Ramos (cell line): ENCODE results near the gene NME7.

ENCODE experiments used
- in situ Hi-C: fragments of 300-500 bp; cut with MboI; formaldehyde crosslinking; loops from one replicate; pipeline ENCODE4 v1.14.3; 2022; ENCODE audit warnings: low sequenced_read_pairs; ENCODE audit not compliant: unreplicated experiment

The NME7 gene

DNA sequence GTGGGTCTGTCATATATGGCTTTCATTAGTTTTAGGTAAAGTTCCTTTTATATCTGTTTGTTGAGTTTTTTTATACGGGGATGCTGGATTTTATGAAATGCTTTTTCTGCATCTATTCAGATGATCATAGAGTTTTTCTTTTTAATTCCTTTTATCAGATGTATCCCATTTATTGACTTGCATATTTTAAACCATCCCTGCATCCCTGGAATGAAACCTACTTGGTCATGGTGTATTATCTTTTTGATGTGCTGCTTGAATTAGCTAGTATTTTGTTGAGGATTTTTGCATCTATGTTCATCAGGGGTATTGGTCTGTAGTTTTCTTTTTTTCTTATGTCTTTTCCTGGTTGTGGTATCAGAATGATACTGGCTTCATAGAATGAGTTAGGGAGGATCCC, 118.0 kb downstream of the NME7 start:
- in situ Hi-C loops = no loop called here

DNA sequence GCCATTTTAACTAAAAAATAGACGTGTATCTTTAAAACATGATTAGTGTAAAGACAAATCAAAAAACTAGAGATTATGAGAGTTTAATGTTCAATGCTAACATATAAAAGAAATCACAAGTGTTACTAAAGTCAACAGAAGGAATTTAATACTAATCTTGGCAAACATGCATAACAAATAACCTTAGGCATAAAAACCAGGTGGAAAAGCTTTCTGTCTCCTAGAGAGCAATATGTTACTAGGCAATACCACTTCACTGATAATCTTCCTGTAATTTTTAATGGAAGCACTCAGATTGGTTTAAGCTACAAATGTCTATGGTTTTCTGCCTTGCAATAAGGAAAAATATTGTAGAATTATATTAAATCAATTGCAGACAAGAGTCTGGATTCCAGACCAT, 121.9 kb downstream of the NME7 start:
- in situ Hi-C loops = no loop called here

DNA sequence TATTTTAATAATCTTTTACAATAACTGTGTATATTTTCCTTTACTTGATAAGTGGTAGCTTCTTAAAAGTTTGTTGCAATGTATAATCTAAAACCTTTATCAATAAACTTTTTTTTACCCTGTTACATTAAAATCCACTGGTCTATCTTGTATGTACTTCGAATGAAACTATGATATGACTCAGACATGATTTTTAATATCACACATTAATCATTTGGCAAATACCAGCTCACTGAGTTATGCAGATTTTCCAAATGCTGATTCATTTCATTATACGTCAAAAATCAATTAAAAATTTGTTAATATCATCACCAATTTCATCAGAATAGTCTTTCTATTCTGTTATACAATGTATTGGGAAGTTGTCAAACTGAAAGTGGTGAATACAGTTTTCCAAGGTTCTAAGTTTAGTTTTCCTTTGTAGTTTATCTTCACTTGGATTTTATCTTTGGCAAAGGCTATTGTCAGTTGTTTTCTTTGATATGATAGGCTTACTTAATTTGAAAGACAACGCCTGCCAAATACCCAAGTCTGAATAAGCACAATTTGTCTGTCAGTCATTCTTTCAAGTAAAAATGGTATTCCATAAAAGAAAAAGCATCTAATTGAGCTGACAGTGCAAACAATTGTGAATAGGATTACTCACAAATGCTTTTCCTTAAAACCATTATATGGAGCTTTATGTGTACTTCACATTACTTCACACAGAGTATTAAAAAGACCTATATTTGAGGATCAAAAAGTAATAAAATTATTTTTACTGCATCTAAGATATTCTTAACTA, 127.0 kb downstream of the NME7 start:
- in situ Hi-C loops = no loop called here

DNA sequence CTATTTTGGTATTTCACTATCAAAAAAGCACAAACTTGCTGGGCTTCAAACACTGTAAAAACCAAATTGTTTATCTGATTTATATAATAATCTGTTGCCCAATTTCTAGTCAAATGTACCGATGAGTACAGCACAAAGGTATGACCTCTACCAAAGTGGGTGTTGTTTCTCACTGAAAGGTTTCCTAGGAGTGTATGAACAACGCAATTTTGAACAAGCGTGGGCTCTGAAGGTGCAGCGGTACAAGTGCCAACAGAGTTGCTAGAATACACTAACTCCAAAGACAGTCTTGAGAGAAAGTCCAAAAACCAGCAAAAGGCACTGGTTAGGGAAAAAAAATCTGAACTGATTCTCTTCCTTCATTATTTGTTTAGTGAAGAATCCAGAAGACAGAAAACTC, 130.7 kb downstream of the NME7 start:
- in situ Hi-C loops = no loop called here

DNA sequence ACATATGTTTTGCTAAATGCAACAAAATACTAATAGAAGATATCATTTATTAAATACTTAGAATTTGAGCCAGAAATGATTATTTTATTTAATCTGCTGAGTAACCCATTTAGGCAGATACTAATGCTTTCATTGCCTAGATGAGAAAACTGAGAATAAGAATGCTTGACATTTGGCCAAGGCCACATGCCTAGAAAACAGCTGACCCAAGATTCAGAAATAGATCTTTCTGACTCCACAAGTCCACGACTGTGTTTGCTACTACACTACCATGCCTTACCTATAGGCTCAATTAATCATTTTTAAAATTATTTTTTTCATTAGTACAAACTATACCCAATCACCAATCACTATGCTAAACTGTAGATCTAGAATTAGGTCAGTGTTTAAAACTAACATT, 131.5 kb downstream of the NME7 start:
- in situ Hi-C loops = no loop called here

DNA sequence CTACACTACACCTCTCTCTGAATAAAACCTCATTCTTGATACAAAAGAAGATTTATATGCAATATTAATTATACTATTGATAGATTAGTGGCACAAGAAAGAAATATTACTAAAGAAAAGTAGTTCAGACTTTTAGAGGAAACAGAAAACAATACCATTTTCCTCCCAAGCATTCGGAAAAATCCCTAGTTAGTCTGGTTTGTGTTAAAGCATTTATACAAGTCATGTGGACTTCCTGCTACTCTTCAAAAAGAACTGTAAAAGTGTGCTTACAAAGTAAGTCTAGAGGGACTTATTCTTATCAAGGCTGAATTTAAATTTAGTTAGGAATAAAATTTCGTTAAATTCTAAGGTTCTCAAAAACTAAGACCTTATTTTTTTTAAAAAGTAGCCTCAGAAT, 132.0 kb downstream of the NME7 start:
- in situ Hi-C loops = no loop called here

DNA sequence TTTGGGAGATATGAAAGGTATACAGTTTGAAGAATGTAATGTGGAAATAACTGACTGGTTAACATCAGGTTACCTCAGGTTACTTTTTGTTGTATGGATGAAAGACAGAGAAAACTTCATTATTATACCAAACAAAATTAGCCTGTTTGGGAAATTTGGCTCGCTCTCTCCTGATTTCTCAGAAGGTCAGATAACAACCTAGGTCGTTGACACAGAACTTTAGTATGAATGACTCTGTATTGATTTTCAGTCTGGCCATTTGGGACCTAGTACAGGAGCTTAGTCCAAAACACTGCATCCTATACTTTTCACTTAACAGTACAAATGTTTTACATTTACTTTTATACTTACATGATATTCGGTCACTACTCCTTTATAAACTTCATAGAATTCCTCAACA, 132.8 kb downstream of the NME7 start:
- in situ Hi-C loops = no loop called here

DNA sequence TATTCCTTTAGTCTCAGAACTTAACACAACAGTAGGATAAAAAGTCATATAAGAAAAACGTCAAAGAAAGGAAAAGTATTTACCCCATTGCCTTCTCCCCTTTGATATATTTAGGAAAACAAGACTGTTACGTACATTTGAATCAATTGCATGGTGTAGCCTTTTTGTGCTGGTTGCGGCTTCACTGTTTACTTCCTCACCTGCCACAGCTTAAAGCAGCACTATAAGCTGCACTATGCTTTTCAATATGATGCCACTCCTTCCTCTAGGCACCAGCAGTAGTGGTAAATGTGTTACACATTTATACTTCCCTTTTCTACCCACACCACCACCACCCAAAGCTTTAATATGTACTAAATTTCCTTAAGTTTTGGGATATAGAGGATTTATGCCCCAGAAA, 150.0 kb downstream of the NME7 start:
- in situ Hi-C loops = no loop called here

DNA sequence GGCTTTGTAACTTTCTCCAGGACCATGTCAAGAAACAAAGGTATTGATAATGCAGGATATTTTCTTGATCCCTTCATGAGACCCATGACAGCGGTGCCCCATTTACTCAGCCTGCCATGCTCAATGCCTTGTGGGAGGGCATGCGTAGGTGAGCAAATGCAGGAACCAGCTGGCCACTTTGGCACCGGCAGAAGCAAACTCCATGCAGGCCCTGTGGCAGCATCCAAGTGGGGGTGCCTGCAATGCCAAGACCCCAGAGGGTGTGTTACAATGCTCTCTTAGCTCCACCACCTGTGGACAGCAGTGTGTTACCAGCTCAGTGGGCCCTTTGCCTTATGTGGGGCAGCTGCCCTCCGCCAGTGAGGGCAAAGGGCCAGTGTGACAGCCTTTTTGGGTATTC, 153.0 kb downstream of the NME7 start:
- in situ Hi-C loops = no loop called here

DNA sequence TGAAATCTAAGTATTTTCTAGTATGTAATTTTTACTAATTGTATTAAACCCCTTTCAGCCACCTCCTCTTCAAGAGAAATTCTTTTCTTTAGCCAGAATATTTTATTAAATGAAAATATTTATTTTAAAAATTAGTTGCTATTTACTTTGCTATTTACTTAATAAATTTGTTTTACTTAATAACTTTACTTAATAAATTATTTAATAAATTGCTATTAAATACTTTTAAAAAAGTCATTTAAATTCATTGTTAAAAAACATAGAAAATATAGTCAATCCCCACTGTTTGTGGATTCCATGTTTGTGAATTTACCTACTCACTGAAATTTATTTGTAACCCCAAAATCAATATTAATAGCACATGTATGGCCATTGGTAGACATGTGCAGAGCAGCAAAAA, 155.5 kb downstream of the NME7 start:
- in situ Hi-C loops = no loop called here

DNA sequence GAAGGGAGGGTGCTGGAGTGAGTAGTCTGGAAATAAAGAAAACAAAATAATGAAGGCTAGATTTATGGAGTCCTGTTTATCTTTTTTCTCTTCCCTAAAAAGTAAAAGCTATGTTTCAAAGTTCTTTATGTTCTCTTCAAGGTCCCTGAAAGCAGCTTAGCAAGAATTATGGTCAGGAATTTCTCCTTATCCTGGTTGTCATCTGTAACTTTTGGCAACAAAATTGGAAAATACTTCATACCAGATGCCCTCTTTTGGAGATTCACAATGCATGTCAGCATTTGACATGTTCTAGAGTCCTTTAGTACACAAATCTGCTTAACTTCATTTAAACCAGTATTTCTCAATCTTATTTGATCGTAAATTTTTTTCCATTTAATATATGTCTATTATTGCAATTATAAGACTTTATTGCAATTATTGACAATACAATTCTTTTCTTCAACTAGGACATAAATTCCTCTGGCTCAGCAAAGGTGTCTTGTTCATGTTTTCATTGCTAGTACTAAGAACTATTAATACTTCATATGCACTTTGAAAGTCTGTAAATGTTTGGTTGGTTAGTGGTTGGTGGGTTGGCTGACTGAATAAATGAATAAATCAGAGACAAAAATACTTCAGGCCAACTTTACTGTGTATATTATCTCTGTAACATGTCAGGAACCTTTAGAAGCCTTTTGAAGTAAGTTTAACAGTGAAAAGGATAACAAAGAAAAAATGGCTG, 159.6 kb downstream of the NME7 start:
- in situ Hi-C loops = no loop called here

DNA sequence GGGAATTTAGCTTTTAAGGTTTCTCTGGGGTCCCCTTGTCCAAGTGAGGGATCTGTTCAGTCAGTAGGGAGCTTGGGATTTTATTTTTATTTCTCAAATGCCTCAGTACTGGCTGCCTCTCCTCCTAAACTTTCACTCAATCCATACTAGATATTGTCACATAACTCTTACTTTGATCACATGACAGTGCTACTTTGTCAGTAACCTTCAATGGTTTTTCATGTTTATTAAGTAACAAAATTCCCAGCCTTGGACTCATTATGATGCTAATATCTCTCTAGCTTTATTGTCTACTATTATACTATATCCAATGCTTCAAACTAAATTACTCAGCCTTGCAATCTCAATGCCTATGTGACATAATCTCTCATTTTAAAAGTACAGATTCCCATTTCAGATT, 163.4 kb downstream of the NME7 start:
- in situ Hi-C loops = no loop called here

DNA sequence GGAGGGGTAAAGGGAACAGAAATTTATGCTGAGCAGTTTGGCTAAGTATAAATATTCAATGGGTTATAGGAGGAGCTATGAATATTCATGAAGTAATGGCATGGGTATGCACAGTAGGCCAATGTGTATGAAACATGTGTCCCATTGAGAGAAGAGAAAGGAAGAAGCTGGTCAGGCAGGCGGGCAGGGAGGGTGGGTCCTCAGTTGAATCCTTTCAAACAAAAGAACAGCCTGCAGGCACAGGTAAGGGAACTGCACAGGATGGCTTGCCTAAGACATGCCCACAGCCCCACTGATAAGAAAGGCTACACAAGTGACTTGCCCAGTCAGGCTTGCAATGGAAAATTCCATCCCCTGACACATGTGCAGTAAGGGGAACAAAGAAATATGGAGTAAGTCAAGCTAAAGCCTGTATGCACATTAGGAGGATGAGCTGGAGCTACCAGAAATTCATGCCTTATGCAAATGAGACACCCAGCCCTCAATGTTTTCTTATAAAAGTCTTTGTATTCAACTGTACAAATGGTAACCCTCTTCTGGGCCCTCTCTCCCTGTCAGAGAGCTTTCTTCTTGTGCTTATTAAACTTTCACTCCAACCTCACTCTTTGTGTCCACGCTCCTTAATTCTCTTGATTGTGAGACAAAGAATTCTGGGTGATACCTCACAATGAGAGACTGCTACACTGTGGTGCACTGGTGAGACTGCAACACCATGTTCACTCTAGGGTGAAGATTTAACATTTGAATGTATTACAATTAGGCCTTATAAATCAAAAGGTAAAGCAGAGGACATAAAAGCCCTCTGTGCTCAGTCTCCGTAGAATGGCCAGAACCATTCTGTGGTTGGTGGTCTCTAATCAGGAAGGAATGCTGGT, 164.6 kb downstream of the NME7 start:
- in situ Hi-C loops = no loop called here

DNA sequence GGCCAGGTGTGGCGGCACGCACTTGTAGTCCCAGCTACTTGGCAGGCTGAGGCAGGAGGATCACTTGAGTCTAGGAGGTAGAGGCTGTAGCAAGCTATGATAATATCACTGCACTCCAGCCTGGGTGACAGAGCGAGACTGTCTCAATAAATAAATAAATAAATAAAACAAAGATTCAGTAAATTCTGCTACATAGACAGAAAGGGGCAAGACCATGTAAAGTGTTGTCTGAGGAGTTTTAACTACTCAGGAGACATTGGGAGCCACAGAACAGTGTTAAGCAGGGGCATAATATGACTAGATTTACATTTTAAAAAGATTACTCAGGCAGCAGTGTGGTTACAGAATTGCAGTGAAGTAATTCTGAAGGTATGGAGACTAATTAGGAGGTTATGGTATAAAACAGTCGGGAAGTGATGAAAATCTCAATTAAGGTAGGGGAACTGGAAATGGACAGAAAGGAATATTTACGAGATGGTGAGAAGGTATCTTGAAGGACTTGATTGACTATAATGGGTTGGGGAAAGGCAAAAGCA, 166.4 kb downstream of the NME7 start:
- in situ Hi-C loops = no loop called here

DNA sequence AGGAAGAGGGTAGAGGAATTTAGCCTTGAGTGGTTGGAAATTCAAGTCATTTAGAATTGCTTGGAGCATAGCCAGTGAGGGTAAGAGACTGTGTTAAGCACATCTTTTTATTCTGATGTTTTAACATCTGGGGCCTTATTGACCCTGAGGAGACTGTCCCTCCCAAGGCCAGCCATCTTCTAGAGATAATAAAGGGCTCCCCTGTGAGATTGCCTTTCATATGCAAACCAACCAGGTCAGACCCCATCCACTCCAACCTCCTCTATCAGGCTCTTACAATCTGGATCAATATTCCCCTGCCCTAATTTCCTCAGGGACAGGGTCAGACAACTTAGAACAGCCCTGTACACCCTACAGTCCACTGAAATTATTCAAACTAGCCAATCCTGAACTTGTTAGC, 167.3 kb downstream of the NME7 start:
- in situ Hi-C loops = no loop called here

DNA sequence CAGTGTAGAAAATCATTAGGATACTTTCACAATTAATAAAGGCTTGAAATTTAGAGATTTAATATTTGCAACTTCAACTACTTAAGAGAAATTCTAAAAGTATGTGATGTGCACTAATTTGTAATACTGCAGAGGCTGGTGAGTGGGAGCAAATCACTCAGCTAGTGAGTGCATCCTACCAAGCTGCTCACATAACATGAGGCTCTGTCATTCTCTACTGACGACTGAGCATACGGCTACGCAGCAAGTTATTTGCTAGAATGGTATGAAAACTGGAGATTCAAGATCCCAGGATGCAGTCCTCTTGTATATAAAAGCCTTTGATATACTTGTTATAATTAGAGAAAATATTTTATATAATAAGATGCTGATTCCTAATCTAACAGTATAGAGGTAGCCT, 171.0 kb downstream of the NME7 start:
- in situ Hi-C loops = no loop called here

DNA sequence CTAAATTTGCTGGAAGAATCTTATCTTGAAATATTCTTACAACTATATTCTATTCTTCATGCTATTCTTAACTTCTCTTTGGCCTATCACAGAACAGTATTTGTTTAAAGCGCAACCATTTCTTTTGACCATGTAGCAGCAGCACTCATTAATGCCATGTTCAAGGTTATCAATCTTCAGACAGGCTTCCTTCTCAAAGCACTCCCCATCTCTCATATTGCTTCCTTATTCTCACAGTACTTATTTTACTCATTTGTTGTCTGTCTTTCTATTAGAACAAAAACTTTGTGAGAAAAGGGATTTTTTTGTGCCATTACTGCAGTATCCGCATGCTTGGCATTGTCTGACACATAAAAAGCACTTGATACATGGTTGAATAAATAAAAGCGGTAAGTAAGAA, 171.4 kb downstream of the NME7 start:
- in situ Hi-C loops = no loop called here

DNA sequence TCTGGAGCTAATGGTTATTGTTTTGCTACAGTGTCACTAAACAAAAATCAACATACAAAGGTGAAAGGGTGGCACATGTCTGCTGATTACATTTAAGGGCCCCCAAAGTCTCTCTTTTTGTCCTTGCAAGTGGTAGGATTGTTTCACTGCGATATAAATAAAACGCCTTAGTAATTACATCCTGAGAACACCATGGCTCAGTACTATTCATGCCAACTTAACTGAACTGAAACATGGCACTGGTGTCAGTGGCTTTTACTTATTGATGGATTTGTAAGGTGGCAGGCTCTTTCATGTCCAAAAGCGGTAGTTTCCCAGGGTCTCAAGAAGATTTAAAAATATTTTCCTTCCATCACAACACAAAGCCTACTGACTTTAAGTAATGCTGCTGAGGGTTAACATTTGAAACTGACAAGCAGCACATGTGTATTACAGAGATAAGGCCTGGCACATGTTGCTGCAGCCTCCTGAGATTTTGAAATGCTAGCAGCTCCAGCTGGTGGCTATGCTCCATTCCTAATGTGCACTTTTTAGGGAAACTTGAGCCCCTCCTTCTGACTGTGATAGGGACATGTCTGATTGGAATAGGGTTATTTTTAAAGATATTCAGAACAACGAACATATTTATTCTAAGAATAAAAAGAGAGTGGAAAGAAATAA, 174.3 kb downstream of the NME7 start:
- in situ Hi-C loops = no loop called here

DNA sequence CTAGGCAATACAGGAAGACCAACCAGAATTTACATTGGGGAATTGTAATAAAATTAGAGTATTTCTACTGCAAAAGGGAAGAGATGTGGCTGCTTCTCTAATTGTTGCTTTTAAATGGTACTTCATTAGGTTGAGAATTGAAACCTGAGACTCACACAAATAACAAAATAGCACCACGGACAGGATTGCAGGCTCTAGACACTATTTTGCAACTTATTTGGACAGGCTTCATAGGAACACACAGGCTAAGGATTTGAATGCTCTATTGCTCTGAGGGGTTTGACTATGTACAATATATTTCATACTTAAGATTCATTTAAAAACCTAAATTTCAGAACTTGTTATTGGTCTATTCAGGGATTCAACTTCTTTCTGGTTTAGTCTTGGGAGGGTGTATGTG, 181.5 kb downstream of the NME7 start:
- in situ Hi-C loops = no loop called here

DNA sequence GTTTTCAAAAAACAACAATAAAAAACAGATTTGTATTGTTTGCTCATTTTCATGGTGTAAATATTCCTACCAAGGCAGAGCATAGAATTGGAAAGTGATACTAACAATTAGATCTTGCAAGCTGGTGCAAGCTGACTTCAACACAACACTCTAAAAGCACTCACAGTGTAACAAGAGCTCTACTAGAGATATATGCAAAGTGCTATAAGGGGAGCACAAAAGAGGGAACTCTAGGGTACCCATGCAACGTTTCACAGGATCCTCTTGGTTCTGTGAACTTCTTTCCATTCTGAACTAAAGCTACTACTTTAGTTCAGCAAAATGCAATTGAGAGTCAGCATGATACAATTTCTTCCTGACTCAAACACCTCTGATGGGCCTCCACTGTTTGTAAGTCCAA, 182.8 kb downstream of the NME7 start:
- in situ Hi-C loops = no loop called here
